HepG2 (cell line): ENCODE data around the gene RUSC1.

Source experiments
- CBFB ChIP-seq: sonication (generic); formaldehyde crosslinking; IDR thresholded peaks from 2 replicates; pipeline ENCODE4 v1.4.0; 2020; ENCODE audit warnings: missing genetic modification reagents
- EZH2 ChIP-seq: conservative IDR thresholded peaks from 2 replicates; pipeline ENCODE4 v1.6.1; 2012; ENCODE audit warnings: mild to moderate bottlenecking, low read depth, low read length, moderate library complexity
- NR2C2 ChIP-seq: sonication (generic); formaldehyde crosslinking; IDR thresholded peaks from 2 replicates; pipeline ENCODE4 v1.4.0; 2020; ENCODE audit warnings: missing genetic modification reagents, mild to moderate bottlenecking, moderate library complexity, borderline replicate concordance
- POLR2AphosphoS5 ChIP-seq: IDR thresholded peaks from 2 replicates; pipeline ENCODE4 v1.6.1; 2012; ENCODE audit warnings: low read depth, low read length
- SMAD3 ChIP-seq: sonication (generic); formaldehyde crosslinking; IDR thresholded peaks from 2 replicates; pipeline ENCODE4 v1.4.0; 2020; ENCODE audit warnings: missing genetic modification reagents
- ZFX ChIP-seq: sonication (generic); formaldehyde crosslinking; IDR thresholded peaks from 2 replicates; pipeline ENCODE4 v1.4.0; 2020; ENCODE audit warnings: mild to moderate bottlenecking, low read depth, missing genetic modification reagents, moderate library complexity
- ZKSCAN1 ChIP-seq: fragments of 150-350 bp; IDR thresholded peaks from 2 replicates; pipeline ENCODE4 v1.6.1; 2014; ENCODE audit warnings: low read length
- TF ChIP-seq, protein P1 (sequence below): sonication (generic); formaldehyde crosslinking; IDR thresholded peaks from 2 replicates; pipeline ENCODE4 v1.5.0; 2020; ENCODE audit warnings: mild to moderate bottlenecking, missing genetic modification reagents, moderate library complexity

DNA sequence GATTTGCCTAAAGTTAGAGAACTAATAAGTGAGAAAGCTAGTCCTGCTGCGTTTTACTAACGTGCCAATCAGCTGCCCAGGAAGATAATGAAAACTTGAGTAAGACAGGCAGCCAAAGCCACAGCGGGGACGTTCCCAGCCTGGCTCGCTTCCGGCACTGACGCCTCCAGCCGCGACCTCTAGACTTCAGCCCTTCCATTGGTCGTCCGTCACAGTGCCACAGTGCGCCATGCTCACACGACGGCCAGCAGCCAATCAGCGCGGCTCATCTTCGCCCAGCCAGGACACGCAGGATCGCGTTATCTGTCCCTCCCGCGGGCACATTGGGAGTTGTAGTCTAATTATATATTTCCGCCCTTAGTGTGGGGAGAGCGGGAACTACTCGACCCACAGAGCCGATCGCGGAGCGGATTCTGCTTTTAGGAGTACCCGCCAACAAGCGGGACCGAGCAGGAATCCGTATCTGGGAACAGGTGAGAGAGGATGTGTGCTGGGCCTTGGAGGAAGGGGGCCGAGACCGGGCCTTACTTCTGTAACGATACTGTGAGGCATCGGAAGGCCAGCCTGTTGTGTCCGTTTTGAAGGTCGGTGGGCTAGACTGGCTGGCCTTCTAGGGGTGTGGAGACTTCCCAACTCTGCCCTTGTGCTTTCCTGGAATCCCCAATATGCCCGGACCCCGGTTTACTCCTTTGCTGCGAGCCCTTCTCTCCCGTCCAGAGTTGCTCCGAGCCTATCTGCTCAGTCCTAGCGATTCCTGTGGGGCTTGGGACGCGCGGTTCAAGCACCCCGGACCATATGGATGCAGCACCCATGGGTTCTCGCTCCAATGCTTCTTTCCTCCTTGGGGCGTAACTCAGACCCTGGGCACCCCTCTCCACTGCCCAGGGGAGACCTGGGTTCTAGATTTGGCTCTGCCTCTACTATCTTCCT is 11.9 kb upstream of the RUSC1 start, which contains the start of gene FDPS:
- TF ChIP-seq EZH2, result no peak
- TF ChIP-seq CBFB (CRISPR knock-in tag), result peak; percentile 16; the same call in 1 of the 2 replicates
- peak; percentile 81 for TF ChIP-seq ZFX (CRISPR knock-in tag)
- TF ChIP-seq ZKSCAN1, result no peak
- TF ChIP-seq POLR2AphosphoS5, result peak; percentile 91
- peak; percentile 96 for TF ChIP-seq NR2C2 (CRISPR knock-in tag)
- TF ChIP-seq SMAD3, result peak; percentile 37
- TF ChIP-seq, protein P1, sequence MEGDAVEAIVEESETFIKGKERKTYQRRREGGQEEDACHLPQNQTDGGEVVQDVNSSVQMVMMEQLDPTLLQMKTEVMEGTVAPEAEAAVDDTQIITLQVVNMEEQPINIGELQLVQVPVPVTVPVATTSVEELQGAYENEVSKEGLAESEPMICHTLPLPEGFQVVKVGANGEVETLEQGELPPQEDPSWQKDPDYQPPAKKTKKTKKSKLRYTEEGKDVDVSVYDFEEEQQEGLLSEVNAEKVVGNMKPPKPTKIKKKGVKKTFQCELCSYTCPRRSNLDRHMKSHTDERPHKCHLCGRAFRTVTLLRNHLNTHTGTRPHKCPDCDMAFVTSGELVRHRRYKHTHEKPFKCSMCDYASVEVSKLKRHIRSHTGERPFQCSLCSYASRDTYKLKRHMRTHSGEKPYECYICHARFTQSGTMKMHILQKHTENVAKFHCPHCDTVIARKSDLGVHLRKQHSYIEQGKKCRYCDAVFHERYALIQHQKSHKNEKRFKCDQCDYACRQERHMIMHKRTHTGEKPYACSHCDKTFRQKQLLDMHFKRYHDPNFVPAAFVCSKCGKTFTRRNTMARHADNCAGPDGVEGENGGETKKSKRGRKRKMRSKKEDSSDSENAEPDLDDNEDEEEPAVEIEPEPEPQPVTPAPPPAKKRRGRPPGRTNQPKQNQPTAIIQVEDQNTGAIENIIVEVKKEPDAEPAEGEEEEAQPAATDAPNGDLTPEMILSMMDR (CRISPR knock-in tag), result no peak; the same call in 1 of the 2 replicates
